Measurements from ENCODE around the gene TMEM196.
"Not testable (repeated sequence)": the region's sequence is repeated elsewhere in the genome, so short reads cannot be mapped to it uniquely, and the experiment has no call there.

The TMEM196 gene

GRCh38 chr7:19692111-19692828 lies 81.1 kb downstream of the TMEM196 start:
- H3K4me1 ChIP-seq (ENCODE audit: control insufficient read depth, low read length), result no peaks in the 10 kb centered on the region
- no peak overlapping the region for H3K4me3 ChIP-seq (ENCODE audit: low read length)
- no peaks in the 10 kb centered on the region for H4K20me1 ChIP-seq (ENCODE audit: control insufficient read depth, insufficient read depth, low read depth, low read length)
- no peak overlapping the region for H3K4me2 ChIP-seq (ENCODE audit: low read length)
- H3K9me3 ChIP-seq (ENCODE audit: control insufficient read depth, insufficient read depth, low read length), result 0 out of 2 replicates have a peak, but pooled peaks cover 4% of the 10 kb centered on the region
- peaks cover 2% of the 10 kb centered on the region; the same call in 1 of the 2 replicates for H3F3A ChIP-seq (ENCODE audit: control insufficient read depth, insufficient read depth)
- no peak overlapping the region for H3K27ac ChIP-seq (ENCODE audit: low read depth, low read length)
- no peaks in the 10 kb centered on the region for H3K27me3 ChIP-seq (ENCODE audit: control insufficient read depth, low read length)
- H3K36me3 ChIP-seq (ENCODE audit: control insufficient read depth, low read length), result peaks cover 15% of the 10 kb centered on the region
- TF ChIP-seq EZH2phosphoT487 (IDR thresholded peaks at IDR 0.05; ENCODE audit: borderline replicate concordance, low read length) (no peak), CTCF (IDR thresholded peaks at IDR 0.05; ENCODE audit: low read depth, low read length, poor library complexity, severe bottlenecking) (no peak)
- H3K79me2 ChIP-seq (ENCODE audit: control insufficient read depth, low read length), result no peaks in the 10 kb centered on the region
- no peaks in the 10 kb centered on the region for H3K9me2 ChIP-seq (replicated peaks; ENCODE audit: control insufficient read depth, low read length)

DNA sequence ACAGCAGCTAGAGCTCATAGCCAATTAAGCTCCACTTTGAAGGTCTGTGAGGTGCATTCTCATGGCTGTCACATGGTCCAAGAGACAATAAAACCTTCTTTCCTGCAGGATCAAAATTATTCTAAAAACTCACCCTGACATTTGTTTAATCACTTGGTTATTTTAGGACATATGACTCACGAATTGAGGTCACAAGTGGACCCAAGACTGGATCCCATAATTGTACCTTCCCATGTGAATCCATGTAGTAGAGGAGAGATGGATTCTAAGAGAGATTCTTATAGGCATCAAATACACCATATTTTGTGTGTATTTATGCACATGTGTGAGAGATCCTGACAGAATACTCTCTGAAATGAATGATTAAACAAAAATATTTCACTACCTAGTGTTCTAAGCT lies 82.7 kb downstream of the TMEM196 start:
- Histone ChIP-seq H3K79me2 (ENCODE audit: control insufficient read depth, low read length) (no peaks in the 10 kb centered on the region), H3K27ac (ENCODE audit: low read depth, low read length) (no peak overlapping the region), H3K4me3 (ENCODE audit: low read length) (no peak overlapping the region), H3K4me2 (ENCODE audit: low read length) (no peak overlapping the region), H4K20me1 (ENCODE audit: control insufficient read depth, insufficient read depth, low read depth, low read length) (no peaks in the 10 kb centered on the region), H3K9me3 (ENCODE audit: control insufficient read depth, insufficient read depth, low read length) (0 out of 2 replicates have a peak, but pooled peaks cover 4% of the 10 kb centered on the region), H3K27me3 (ENCODE audit: control insufficient read depth, low read length) (no peaks in the 10 kb centered on the region), H3K36me3 (ENCODE audit: control insufficient read depth, low read length) (peaks cover 1% of the 10 kb centered on the region; the same call in 1 of the 2 replicates), H3K9me2 (replicated peaks; ENCODE audit: control insufficient read depth, low read length) (no peaks in the 10 kb centered on the region), H3K4me1 (ENCODE audit: control insufficient read depth, low read length) (no peaks in the 10 kb centered on the region), H3F3A (ENCODE audit: control insufficient read depth, insufficient read depth) (peaks cover 2% of the 10 kb centered on the region; the same call in 1 of the 2 replicates)
- TF ChIP-seq CTCF (IDR thresholded peaks at IDR 0.05; ENCODE audit: low read depth, low read length, poor library complexity, severe bottlenecking) (no peak), EZH2phosphoT487 (IDR thresholded peaks at IDR 0.05; ENCODE audit: borderline replicate concordance, low read length) (no peak)

GRCh38 chr7:19689130-19689529 lies 84.3 kb downstream of the TMEM196 start:
- H3K4me3 ChIP-seq (ENCODE audit: low read length); H4K20me1 ChIP-seq (ENCODE audit: control insufficient read depth, insufficient read depth, low read depth, low read length); H3K36me3 ChIP-seq (ENCODE audit: control insufficient read depth, low read length); H3K79me2 ChIP-seq (ENCODE audit: control insufficient read depth, low read length); H3F3A ChIP-seq (ENCODE audit: control insufficient read depth, insufficient read depth); H3K27ac ChIP-seq (ENCODE audit: low read depth, low read length); H3K4me2 ChIP-seq (ENCODE audit: low read length); H3K27me3 ChIP-seq (ENCODE audit: control insufficient read depth, low read length); H3K9me2 ChIP-seq (replicated peaks; ENCODE audit: control insufficient read depth, low read length); H3K4me1 ChIP-seq (ENCODE audit: control insufficient read depth, low read length); H3K9me3 ChIP-seq (ENCODE audit: control insufficient read depth, insufficient read depth, low read length): not testable (repeated sequence)

GRCh38 chr7:19681596-19681995 lies 91.8 kb downstream of the TMEM196 start:
- Histone ChIP-seq H3K4me1 (ENCODE audit: control insufficient read depth, low read length) (peaks cover 20% of the 10 kb centered on the region), H3K27ac (ENCODE audit: low read depth, low read length) (no peak overlapping the region), H3K9me3 (ENCODE audit: control insufficient read depth, insufficient read depth, low read length) (no peaks in the 10 kb centered on the region), H4K20me1 (ENCODE audit: control insufficient read depth, insufficient read depth, low read depth, low read length) (no peaks in the 10 kb centered on the region), H3K9me2 (replicated peaks; ENCODE audit: control insufficient read depth, low read length) (no peaks in the 10 kb centered on the region), H3K79me2 (ENCODE audit: control insufficient read depth, low read length) (no peaks in the 10 kb centered on the region), H3K4me2 (ENCODE audit: low read length) (no peak overlapping the region), H3F3A (ENCODE audit: control insufficient read depth, insufficient read depth) (peaks cover 1% of the 10 kb centered on the region; the same call in 1 of the 2 replicates), H3K36me3 (ENCODE audit: control insufficient read depth, low read length) (no peaks in the 10 kb centered on the region), H3K4me3 (ENCODE audit: low read length) (no peak overlapping the region), H3K27me3 (ENCODE audit: control insufficient read depth, low read length) (no peaks in the 10 kb centered on the region)
- no peak for TF ChIP-seq CTCF (IDR thresholded peaks at IDR 0.05; ENCODE audit: low read depth, low read length, poor library complexity, severe bottlenecking)
- TF ChIP-seq EZH2phosphoT487 (IDR thresholded peaks at IDR 0.05; ENCODE audit: borderline replicate concordance, low read length), result no peak
